ENCODE measurements around the gene ADPRHL1. TPM values are rescaled to one million over a fixed set of nuclear protein-coding genes. Genes with fewer than 3 reads are reported as not detected.

The ADPRHL1 gene
- total RNA-seq, 2 donors from 2014 or later: 1.6 to 2.9 TPM

- Mint-ChIP-seq H3K36me3 (ENCODE audit: low read depth) (peaks cover 46% of the 10 kb centered on the region), H3K4me3 (no peak overlapping the region), H3K9me3 (no peaks in the 10 kb centered on the region), H3K4me1 (peaks cover 4% of the 10 kb centered on the region), H3K27me3 (ENCODE audit: insufficient read depth) (no peaks in the 10 kb centered on the region), H3K27ac (no peak overlapping the region)
- Histone ChIP-seq H3K36me3 (ENCODE audit: control insufficient read depth, insufficient read depth, low read length) (peaks cover 19% of the 10 kb centered on the region), H3K27ac (ENCODE audit: low read depth, low read length) (no peak overlapping the region), H3K27me3 (ENCODE audit: control insufficient read depth, insufficient read depth, low read length, poor library complexity, severe bottlenecking) (no peaks in the 10 kb centered on the region), H3K4me1 (ENCODE audit: control insufficient read depth, insufficient read depth, low read length) (no peaks in the 10 kb centered on the region), H3K9ac (ENCODE audit: extremely low read depth, low read length, poor library complexity, severe bottlenecking) (no peak overlapping the region), H3K4me3 (ENCODE audit: low read length) (no peak overlapping the region), H3K9me3 (ENCODE audit: control insufficient read depth, low read length) (no peaks in the 10 kb centered on the region)
- no peak for DNase-seq
- WGBS, 2 experiments (ENCODE audit: insufficient coverage in 1 of 2, insufficient read length in 1 of 2): 93 to 94% methylated on average over 5 to 6 of the region's 6 CpGs
- TF ChIP-seq CTCF (conservative IDR thresholded peaks at IDR 0.05): no peak
Measured at GRCh38 chr13:113358653-113359190, 94.6 kb downstream of the ADPRHL1 start.

DNA sequence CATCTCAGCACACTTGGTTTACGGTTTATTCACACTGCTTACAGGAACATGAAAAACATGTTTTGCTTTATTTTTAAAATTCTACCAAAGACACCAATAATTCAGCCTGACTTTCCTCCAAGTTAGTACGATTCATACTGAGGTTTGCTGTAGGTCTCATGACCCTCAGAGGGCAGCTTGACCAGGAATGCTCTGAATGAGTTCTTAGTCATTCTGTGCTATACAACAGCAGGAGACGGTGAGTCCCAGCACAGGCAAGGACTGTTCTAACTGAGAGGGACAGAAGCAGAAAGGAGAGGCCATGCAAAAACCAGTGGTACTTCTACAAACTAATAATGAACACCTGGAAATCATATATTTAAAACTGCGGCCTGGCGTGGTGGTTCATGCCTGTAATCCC, 95.8 kb downstream of the ADPRHL1 start:
- DNase-seq: no peak
- H3K27ac Mint-ChIP-seq: no peak overlapping the region
- H3K4me1 Mint-ChIP-seq: peaks cover 2% of the 10 kb centered on the region
- no peak for TF ChIP-seq CTCF (conservative IDR thresholded peaks at IDR 0.05)
- peaks cover 19% of the 10 kb centered on the region for H3K36me3 ChIP-seq (ENCODE audit: control insufficient read depth, insufficient read depth, low read length)
- H3K4me3 ChIP-seq (ENCODE audit: low read length): no peak overlapping the region
- no peak overlapping the region for H3K9ac ChIP-seq (ENCODE audit: extremely low read depth, low read length, poor library complexity, severe bottlenecking)
- no peaks in the 10 kb centered on the region for H3K27me3 Mint-ChIP-seq (ENCODE audit: insufficient read depth)
- H3K4me1 ChIP-seq (ENCODE audit: control insufficient read depth, insufficient read depth, low read length): no peaks in the 10 kb centered on the region
- WGBS, 2 experiments (ENCODE audit: insufficient coverage in 1 of 2, insufficient read length in 1 of 2): 88 to 93% methylated on average over 4 to 5 of the region's 5 CpGs
- H3K27ac ChIP-seq (ENCODE audit: low read depth, low read length): no peak overlapping the region
- H3K36me3 Mint-ChIP-seq (ENCODE audit: low read depth): peaks cover 50% of the 10 kb centered on the region
- H3K27me3 ChIP-seq (ENCODE audit: control insufficient read depth, insufficient read depth, low read length, poor library complexity, severe bottlenecking): no peaks in the 10 kb centered on the region
- H3K4me3 Mint-ChIP-seq: no peak overlapping the region
- H3K9me3 ChIP-seq (ENCODE audit: control insufficient read depth, low read length): no peaks in the 10 kb centered on the region
- H3K9me3 Mint-ChIP-seq: no peaks in the 10 kb centered on the region

GRCh38 chr13:113356596-113356995, 96.7 kb downstream of the ADPRHL1 start:
- Histone ChIP-seq H3K4me3 (ENCODE audit: low read length) (no peak overlapping the region), H3K4me1 (ENCODE audit: control insufficient read depth, insufficient read depth, low read length) (no peaks in the 10 kb centered on the region), H3K9me3 (ENCODE audit: control insufficient read depth, low read length) (no peaks in the 10 kb centered on the region), H3K36me3 (ENCODE audit: control insufficient read depth, insufficient read depth, low read length) (peaks cover 19% of the 10 kb centered on the region), H3K27me3 (ENCODE audit: control insufficient read depth, insufficient read depth, low read length, poor library complexity, severe bottlenecking) (no peaks in the 10 kb centered on the region), H3K9ac (ENCODE audit: extremely low read depth, low read length, poor library complexity, severe bottlenecking) (no peak overlapping the region), H3K27ac (ENCODE audit: low read depth, low read length) (no peak overlapping the region)
- Mint-ChIP-seq H3K4me3 (no peak overlapping the region), H3K36me3 (ENCODE audit: low read depth) (peaks cover 50% of the 10 kb centered on the region), H3K27ac (no peak overlapping the region), H3K4me1 (no peaks in the 10 kb centered on the region), H3K27me3 (ENCODE audit: insufficient read depth) (no peaks in the 10 kb centered on the region), H3K9me3 (no peaks in the 10 kb centered on the region)
- TF ChIP-seq CTCF (conservative IDR thresholded peaks at IDR 0.05): no peak
- no peak for DNase-seq
- 67 to 70% methylated on average over 4 of the region's 4 CpGs for whole genome bisulfite sequencing, 2 experiments (ENCODE audit: insufficient coverage in 1 of 2, insufficient read length in 1 of 2)
